ENCODE results near the gene ZNFX1. TPM values are rescaled to one million over a fixed set of nuclear protein-coding genes. Genes with fewer than 3 reads are reported as not detected.
"Not testable (repeated sequence)": the region's sequence is repeated elsewhere in the genome, so short reads cannot be mapped to it uniquely, and the experiment has no call there.

Gene ZNFX1
- total RNA-seq, 2 experiments from 2014 or later, result 50.6 to 51.6 TPM

GRCh38 chr20:49315580-49315979 is 37.7 kb upstream of the ZNFX1 start:
- ChIA-PET POLR2A (no interaction called here), CTCF (no interaction called here)
- peaks cover 29 to 34% of the 10 kb centered on the region in 2 experiments for H3K27me3 ChIP-seq (ENCODE audit: control insufficient read depth in 1 of 2, insufficient read depth in 2 of 2, low read length in 2 of 2)
- no peaks in the 10 kb centered on the region for H3K36me3 ChIP-seq (ENCODE audit: insufficient read depth, low read length)
- H3K27ac ChIP-seq (ENCODE audit: low read depth in 1 of 2, low read length in 2 of 2), result no peak overlapping the region
- peaks cover 17% of the 10 kb centered on the region for H3K4me1 ChIP-seq (ENCODE audit: insufficient read depth, low read length)
- H3K4me3 ChIP-seq (ENCODE audit: low read length), result no peak overlapping the region
- peaks cover 10% of the 10 kb centered on the region for H3K4me1 Mint-ChIP-seq (ENCODE audit: low read depth)
- intact Hi-C loops (cut with DNase I, micrococcal nuclease), result no loop called here
- H3K9me3 ChIP-seq (ENCODE audit: control insufficient read depth in 1 of 2, insufficient read depth in 1 of 2, low read length in 2 of 2), result peaks cover 0 to 8% of the 10 kb centered on the region in 2 experiments
- H3K36me3 Mint-ChIP-seq (ENCODE audit: low read depth), result no peaks in the 10 kb centered on the region
- H3K27ac Mint-ChIP-seq, result no peak overlapping the region
- DNase-seq (no peak), ATAC-seq (ENCODE audit: poor library complexity) (no peak)
- peaks cover 44% of the 10 kb centered on the region for H3K27me3 Mint-ChIP-seq
- H3K4me3 Mint-ChIP-seq, result no peak overlapping the region
- H3K9me3 Mint-ChIP-seq, result no peaks in the 10 kb centered on the region
- TF ChIP-seq CTCF (IDR thresholded peaks at IDR 0.05), result no peak

GRCh38 chr20:49314052-49314451 is 36.2 kb upstream of the ZNFX1 start:
- H3K9me3 Mint-ChIP-seq; H3K36me3 ChIP-seq (ENCODE audit: insufficient read depth, low read length); H3K36me3 Mint-ChIP-seq (ENCODE audit: low read depth); DNase-seq; H3K4me3 ChIP-seq (ENCODE audit: low read length); H3K4me1 Mint-ChIP-seq (ENCODE audit: low read depth); CTCF ChIA-PET; H3K27ac ChIP-seq (ENCODE audit: low read depth in 1 of 2, low read length in 2 of 2); H3K9me3 ChIP-seq (ENCODE audit: control insufficient read depth in 1 of 2, insufficient read depth in 1 of 2, low read length in 2 of 2); H3K27ac Mint-ChIP-seq; POLR2A ChIA-PET; intact Hi-C loops (cut with DNase I, micrococcal nuclease); H3K4me3 Mint-ChIP-seq; ATAC-seq (ENCODE audit: poor library complexity): not testable (repeated sequence)
- peaks cover 36% of the 10 kb centered on the region for H3K27me3 Mint-ChIP-seq
- Histone ChIP-seq H3K4me1 (ENCODE audit: insufficient read depth, low read length) (peaks cover 11% of the 10 kb centered on the region), H3K27me3 (ENCODE audit: control insufficient read depth in 1 of 2, insufficient read depth in 2 of 2, low read length in 2 of 2) (peaks cover 15 to 20% of the 10 kb centered on the region in 2 experiments)

- Histone ChIP-seq H3K4me1 (ENCODE audit: insufficient read depth, low read length) (peaks cover 4% of the 10 kb centered on the region), H3K4me3 (ENCODE audit: low read length) (no peak overlapping the region), H3K9me3 (ENCODE audit: control insufficient read depth in 1 of 2, insufficient read depth in 1 of 2, low read length in 2 of 2) (peaks cover 0 to 5% of the 10 kb centered on the region in 2 experiments), H3K27me3 (ENCODE audit: control insufficient read depth in 1 of 2, insufficient read depth in 2 of 2, low read length in 2 of 2) (peaks cover 7 to 13% of the 10 kb centered on the region in 2 experiments), H3K27ac (ENCODE audit: low read depth in 1 of 2, low read length in 2 of 2) (no peak overlapping the region), H3K36me3 (ENCODE audit: insufficient read depth, low read length) (no peaks in the 10 kb centered on the region)
- H3K27ac Mint-ChIP-seq, result no peak overlapping the region
- peaks cover 28% of the 10 kb centered on the region for H3K27me3 Mint-ChIP-seq
- intact Hi-C loops (cut with DNase I, micrococcal nuclease), result no loop called here
- no peak overlapping the region for H3K4me3 Mint-ChIP-seq
- H3K4me1 Mint-ChIP-seq (ENCODE audit: low read depth), result no peaks in the 10 kb centered on the region
- no peak for TF ChIP-seq CTCF (IDR thresholded peaks at IDR 0.05)
- no peaks in the 10 kb centered on the region for H3K9me3 Mint-ChIP-seq
- ATAC-seq (ENCODE audit: poor library complexity) (no peak), DNase-seq (no peak)
- CTCF ChIA-PET, result no interaction called here
- POLR2A ChIA-PET, result no interaction called here
- H3K36me3 Mint-ChIP-seq (ENCODE audit: low read depth), result no peaks in the 10 kb centered on the region
These were observed 35.4 kb upstream of the ZNFX1 start for GRCh38 chr20:49313283-49313682.

GRCh38 chr20:49312661-49313060 is 34.8 kb upstream of the ZNFX1 start:
- TF ChIP-seq CTCF (IDR thresholded peaks at IDR 0.05), result no peak
- Mint-ChIP-seq H3K27me3 (peaks cover 22% of the 10 kb centered on the region), H3K4me3 (no peak overlapping the region), H3K4me1 (ENCODE audit: low read depth) (no peaks in the 10 kb centered on the region), H3K36me3 (ENCODE audit: low read depth) (no peaks in the 10 kb centered on the region), H3K27ac (no peak overlapping the region), H3K9me3 (no peaks in the 10 kb centered on the region)
- H3K27me3 ChIP-seq (ENCODE audit: control insufficient read depth in 1 of 2, insufficient read depth in 2 of 2, low read length in 2 of 2), result peaks cover 3 to 7% of the 10 kb centered on the region in 2 experiments
- peaks cover 0 to 5% of the 10 kb centered on the region in 2 experiments for H3K9me3 ChIP-seq (ENCODE audit: control insufficient read depth in 1 of 2, insufficient read depth in 1 of 2, low read length in 2 of 2)
- no peaks in the 10 kb centered on the region for H3K36me3 ChIP-seq (ENCODE audit: insufficient read depth, low read length)
- no peak overlapping the region for H3K27ac ChIP-seq (ENCODE audit: low read depth in 1 of 2, low read length in 2 of 2)
- H3K4me3 ChIP-seq (ENCODE audit: low read length), result no peak overlapping the region
- ATAC-seq (ENCODE audit: poor library complexity) (no peak), DNase-seq (no peak)
- CTCF ChIA-PET, result no interaction called here
- intact Hi-C loops (cut with DNase I, micrococcal nuclease), result no loop called here
- POLR2A ChIA-PET, result no interaction called here
- H3K4me1 ChIP-seq (ENCODE audit: insufficient read depth, low read length), result no peaks in the 10 kb centered on the region

Measured in CD4-positive, alpha-beta T cell (primary cell).